KMS-11 (cell line): ENCODE measurements around the gene CDCA4.

Source experiments
- H2AFZ ChIP-seq: fragments of 200-600 bp; sonication (generic); 2 replicates; pipeline ENCODE4 v1.6.1; 2016; ENCODE audit warnings: antibody characterized with exemption, mixed run types, low read depth
- H3K27ac ChIP-seq: fragments of 200-600 bp; sonication (generic); 2 replicates; pipeline ENCODE4 v1.6.1; 2016; ENCODE audit warnings: mild to moderate bottlenecking, mixed run types
- H3K27me3 ChIP-seq: fragments of 200-600 bp; sonication (generic); 2 replicates; pipeline ENCODE4 v1.6.1; 2017; ENCODE audit warnings: mild to moderate bottlenecking, low read depth, mixed run types, moderate library complexity; ENCODE audit not compliant: insufficient read depth
- H3K36me3 ChIP-seq: fragments of 200-600 bp; sonication (generic); 2 replicates; pipeline ENCODE4 v1.6.1; 2017; ENCODE audit warnings: mild to moderate bottlenecking, mixed run types; ENCODE audit not compliant: insufficient read depth
- H3K4me1 ChIP-seq: fragments of 200-600 bp; sonication (generic); 2 replicates; pipeline ENCODE4 v1.6.1; 2016; ENCODE audit warnings: mild to moderate bottlenecking, low read depth, mixed run types; ENCODE audit not compliant: poor library complexity, severe bottlenecking
- H3K4me2 ChIP-seq: fragments of 200-600 bp; sonication (generic); 2 replicates; pipeline ENCODE4 v1.7.0; 2016; ENCODE audit warnings: mild to moderate bottlenecking, mixed run types
- H3K4me3 ChIP-seq: fragments of 200-600 bp; sonication (generic); IDR thresholded peaks from 2 replicates; pipeline ENCODE4 v1.6.1; 2017; ENCODE audit warnings: low read depth, low read length, mixed read lengths; ENCODE audit not compliant: insufficient read depth
- H3K79me2 ChIP-seq: fragments of 200-600 bp; sonication (generic); 2 replicates; pipeline ENCODE4 v1.6.1; 2016; ENCODE audit warnings: low read depth, mixed run types; ENCODE audit not compliant: insufficient read depth
- H3K9ac ChIP-seq: fragments of 200-600 bp; sonication (generic); 2 replicates; pipeline ENCODE4 v1.6.1; 2016; ENCODE audit warnings: mild to moderate bottlenecking, mixed run types
- H4K20me1 ChIP-seq: fragments of 200-600 bp; sonication (generic); 2 replicates; pipeline ENCODE4 v1.6.1; 2016; ENCODE audit warnings: mild to moderate bottlenecking, mixed run types; ENCODE audit not compliant: insufficient read depth
- TF ChIP-seq, protein P1 (sequence below): fragments of 200-600 bp; sonication (generic); conservative IDR thresholded peaks from 2 replicates; pipeline ENCODE4 v1.6.1; 2017; ENCODE audit warnings: low read depth, mild to moderate bottlenecking, antibody characterized with exemption, low read length, moderate library complexity, mixed read lengths

Gene CDCA4

DNA sequence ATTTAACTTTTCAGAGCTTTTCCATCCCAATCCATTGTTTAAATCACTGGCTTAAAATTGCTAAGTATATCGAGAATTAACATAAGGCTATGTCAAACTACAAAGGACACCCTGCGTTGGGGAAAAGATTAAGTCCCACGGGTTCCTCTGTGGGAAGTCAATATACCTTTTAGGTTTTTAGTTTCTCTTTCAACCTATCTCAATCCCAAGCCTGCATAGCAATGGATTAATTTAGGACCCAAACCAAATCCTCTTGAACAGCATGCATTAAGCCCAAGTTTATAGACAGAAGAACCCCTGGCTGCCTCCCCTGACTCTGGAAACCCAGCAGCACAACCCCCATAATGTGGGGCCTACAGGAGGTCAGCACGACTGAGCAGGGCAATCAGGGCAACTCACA is 6.3 kb downstream of the CDCA4 start:
- peaks cover 56% of the 10 kb centered on the region for H3K4me1 ChIP-seq
- H3K79me2 ChIP-seq: peaks cover 100% of the 10 kb centered on the region
- H4K20me1 ChIP-seq: peaks cover 70% of the 10 kb centered on the region
- no peak overlapping the region for H2AFZ ChIP-seq
- H3K4me2 ChIP-seq: peak overlapping the region; percentile 11; the same call in 1 of the 2 replicates
- no peaks in the 10 kb centered on the region for H3K27me3 ChIP-seq
- no peak overlapping the region for H3K4me3 ChIP-seq
- no peak overlapping the region for H3K9ac ChIP-seq
- no peak overlapping the region for H3K27ac ChIP-seq
- TF ChIP-seq, protein P1, sequence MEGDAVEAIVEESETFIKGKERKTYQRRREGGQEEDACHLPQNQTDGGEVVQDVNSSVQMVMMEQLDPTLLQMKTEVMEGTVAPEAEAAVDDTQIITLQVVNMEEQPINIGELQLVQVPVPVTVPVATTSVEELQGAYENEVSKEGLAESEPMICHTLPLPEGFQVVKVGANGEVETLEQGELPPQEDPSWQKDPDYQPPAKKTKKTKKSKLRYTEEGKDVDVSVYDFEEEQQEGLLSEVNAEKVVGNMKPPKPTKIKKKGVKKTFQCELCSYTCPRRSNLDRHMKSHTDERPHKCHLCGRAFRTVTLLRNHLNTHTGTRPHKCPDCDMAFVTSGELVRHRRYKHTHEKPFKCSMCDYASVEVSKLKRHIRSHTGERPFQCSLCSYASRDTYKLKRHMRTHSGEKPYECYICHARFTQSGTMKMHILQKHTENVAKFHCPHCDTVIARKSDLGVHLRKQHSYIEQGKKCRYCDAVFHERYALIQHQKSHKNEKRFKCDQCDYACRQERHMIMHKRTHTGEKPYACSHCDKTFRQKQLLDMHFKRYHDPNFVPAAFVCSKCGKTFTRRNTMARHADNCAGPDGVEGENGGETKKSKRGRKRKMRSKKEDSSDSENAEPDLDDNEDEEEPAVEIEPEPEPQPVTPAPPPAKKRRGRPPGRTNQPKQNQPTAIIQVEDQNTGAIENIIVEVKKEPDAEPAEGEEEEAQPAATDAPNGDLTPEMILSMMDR: no peak
- no peaks in the 10 kb centered on the region for H3K36me3 ChIP-seq

DNA sequence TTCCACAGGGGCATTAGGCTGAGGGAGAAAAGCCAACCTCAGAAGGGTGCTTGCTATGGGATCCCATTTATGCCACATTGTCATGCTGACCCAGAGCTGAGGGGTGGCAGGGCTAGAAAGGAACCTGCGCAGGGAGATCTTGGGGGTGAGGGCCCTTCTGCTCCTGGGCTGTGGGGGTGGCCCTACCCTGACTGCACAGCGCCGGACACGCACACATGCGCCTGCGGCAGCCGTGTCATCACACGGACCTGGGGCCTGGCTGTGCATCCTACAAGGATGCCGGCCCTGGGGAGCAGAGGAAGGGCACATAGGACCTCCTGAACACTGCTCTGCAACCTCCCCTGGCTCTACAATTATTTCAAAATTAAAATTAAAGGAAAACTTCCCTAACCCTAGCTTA is 6.9 kb downstream of the CDCA4 start:
- TF ChIP-seq, protein P1: no peak
- H3K27ac ChIP-seq: no peak overlapping the region
- H3K4me3 ChIP-seq: no peak overlapping the region
- no peak overlapping the region for H2AFZ ChIP-seq
- peaks cover 55% of the 10 kb centered on the region for H3K4me1 ChIP-seq
- H3K79me2 ChIP-seq: peaks cover 100% of the 10 kb centered on the region
- H4K20me1 ChIP-seq: peaks cover 64% of the 10 kb centered on the region
- H3K9ac ChIP-seq: no peak overlapping the region
- H3K4me2 ChIP-seq: peak overlapping the region; percentile 11; the same call in 1 of the 2 replicates
- no peaks in the 10 kb centered on the region for H3K36me3 ChIP-seq
- H3K27me3 ChIP-seq: no peaks in the 10 kb centered on the region

DNA sequence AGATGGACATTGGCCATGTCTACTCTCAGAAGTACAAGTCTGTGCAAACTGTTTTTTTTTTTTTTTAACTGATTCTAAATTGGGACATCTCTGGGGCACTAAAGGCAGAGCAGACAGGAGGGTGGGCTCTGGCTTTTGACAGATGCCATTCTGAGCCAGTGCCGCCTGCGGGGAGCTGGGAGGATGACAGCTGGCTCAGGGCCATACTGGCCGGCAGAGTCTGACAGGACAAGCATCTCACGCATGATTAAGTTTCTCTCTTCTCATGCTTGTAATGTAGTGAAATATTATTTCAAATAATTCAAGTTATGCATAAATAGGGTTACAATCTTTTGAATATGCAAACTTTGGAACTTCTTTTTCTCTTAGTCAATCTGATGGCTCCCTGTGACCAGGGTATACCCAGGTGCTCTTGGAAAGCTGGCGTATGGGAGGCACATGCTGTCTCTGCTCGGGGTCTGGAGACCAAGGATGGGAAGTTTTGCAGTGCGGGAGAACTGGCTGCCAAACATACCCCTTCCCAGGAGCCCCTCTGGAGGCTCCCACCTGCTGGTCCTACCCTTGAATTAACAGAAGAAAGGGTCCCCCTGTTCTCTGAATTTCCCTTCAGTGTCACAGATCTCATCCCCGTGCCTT is 7.6 kb downstream of the CDCA4 start:
- Histone ChIP-seq H2AFZ (no peak overlapping the region), H3K27ac (no peak overlapping the region), H4K20me1 (peaks cover 63% of the 10 kb centered on the region), H3K27me3 (no peaks in the 10 kb centered on the region), H3K79me2 (peaks cover 99% of the 10 kb centered on the region), H3K9ac (no peak overlapping the region), H3K4me1 (peaks cover 48% of the 10 kb centered on the region), H3K4me3 (no peak overlapping the region), H3K36me3 (no peaks in the 10 kb centered on the region), H3K4me2 (no peak overlapping the region)
- TF ChIP-seq, protein P1: no peak

DNA sequence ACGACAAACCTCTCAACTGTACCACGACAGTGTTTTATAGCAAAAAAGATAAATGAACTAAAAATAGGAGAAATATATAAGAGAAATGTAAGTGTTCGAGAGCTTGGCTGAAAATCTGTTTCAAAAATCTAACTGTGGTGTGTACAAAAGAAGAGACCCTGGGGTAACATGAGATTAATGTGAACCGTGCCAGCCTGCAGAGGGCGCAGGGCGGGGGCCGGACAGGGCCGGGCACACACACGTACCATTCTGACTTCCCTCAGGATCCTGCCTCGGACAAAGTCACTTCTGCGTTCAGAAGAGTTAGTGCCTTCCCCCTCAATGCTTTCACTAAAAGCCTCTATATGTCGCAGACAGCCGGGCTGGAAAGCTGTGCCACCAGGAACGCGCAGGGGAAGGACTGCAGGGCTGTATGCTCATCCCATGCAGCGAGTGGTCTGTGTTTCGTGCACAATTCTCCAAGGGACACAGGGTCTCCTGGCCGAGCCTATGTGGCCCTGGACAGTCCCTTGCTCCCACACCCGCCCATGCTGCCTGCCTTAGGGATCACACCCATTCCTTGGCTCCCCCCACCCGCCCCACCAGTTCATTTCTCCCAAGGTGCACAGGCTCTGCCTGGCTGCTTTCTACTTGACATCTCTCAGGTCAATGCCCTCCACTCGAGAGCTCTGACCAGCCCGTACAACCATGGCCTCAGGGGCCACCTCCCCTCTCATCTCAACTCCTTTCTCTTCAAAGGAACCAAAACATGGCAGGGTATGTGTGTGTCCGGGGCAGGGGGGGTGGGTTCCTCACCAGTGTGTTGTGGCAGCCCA is 8.5 kb downstream of the CDCA4 start:
- H3K4me2 ChIP-seq: no peak overlapping the region
- TF ChIP-seq, protein P1: no peak
- no peak overlapping the region for H3K27ac ChIP-seq
- no peak overlapping the region for H3K4me3 ChIP-seq
- no peak overlapping the region for H3K9ac ChIP-seq
- peaks cover 41% of the 10 kb centered on the region for H3K4me1 ChIP-seq
- no peaks in the 10 kb centered on the region for H3K27me3 ChIP-seq
- no peak overlapping the region for H2AFZ ChIP-seq
- H3K79me2 ChIP-seq: peaks cover 93% of the 10 kb centered on the region
- H4K20me1 ChIP-seq: peaks cover 56% of the 10 kb centered on the region
- H3K36me3 ChIP-seq: no peaks in the 10 kb centered on the region
